ENCODE results near the gene SLC12A4. TPM values are rescaled to one million over a fixed set of nuclear protein-coding genes. Genes with fewer than 3 reads are reported as not detected.

Gene SLC12A4
- polyA plus RNA-seq, 2 of the 4 experiments (the other 2 are of a cell fraction) = 18.2 to 33.2 TPM

DNA sequence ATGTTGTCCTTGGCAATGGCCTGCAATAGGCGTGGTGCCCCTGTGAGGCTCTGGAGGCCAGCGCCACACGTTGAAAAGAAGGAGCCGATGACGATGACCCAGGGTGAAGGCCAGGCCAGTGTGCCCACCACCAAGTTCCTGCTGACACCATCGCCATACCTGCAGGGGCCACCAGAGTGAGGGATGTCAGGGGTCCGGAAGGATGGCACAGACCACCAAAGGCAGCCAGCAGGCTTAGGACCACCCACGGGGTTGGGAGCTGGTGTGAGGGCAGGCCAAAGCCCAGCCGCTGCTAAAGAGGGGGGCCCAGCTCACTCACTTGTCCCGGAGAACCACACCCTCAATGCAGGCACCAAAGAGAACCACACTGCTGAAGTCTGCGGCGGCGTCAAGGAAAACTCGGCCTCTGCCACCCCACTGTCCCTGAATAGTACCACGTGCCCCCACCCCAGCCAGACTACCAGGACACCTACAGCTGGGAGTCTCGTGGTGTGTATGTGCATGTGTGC is 18.0 kb downstream of the SLC12A4 start:
- FAIRE-seq (no peak), ATAC-seq (no peak), DNase-seq (ENCODE audit: low read depth in 1 of 2, low spot score in 1 of 2) (no peak)
- no peaks in the 10 kb centered on the region for H3K4me1 ChIP-seq
- WGBS (ENCODE audit: missing lambda C conversion rate) = 92% methylated on average over 16 of the region's 16 CpGs
- CTCF ChIA-PET = interaction anchor here (0.8 to 8.4 kb wide), 5 partner anchors 9 to 134 kb away, joined by 3 to 54 read pairs (median 4); partner anchors contain the start of genes LCAT and PSMB10
- TF ChIP-seq JUN (IDR thresholded peaks at IDR 0.05) = no peak
- no peak for TF ChIP-seq FOSL2 (IDR thresholded peaks at IDR 0.05)
- no peak for TF ChIP-seq FOSL2 (CRISPR knock-in tag; IDR thresholded peaks at IDR 0.05)
- no peak for TF ChIP-seq MAZ (IDR thresholded peaks at IDR 0.05; ENCODE audit: borderline replicate concordance, low read depth, low read length)
- no peak for TF ChIP-seq BHLHE40 (IDR thresholded peaks at IDR 0.05; ENCODE audit: low read depth, low read length)
- no peak for TF ChIP-seq ZNF302 (CRISPR knock-in tag; IDR thresholded peaks at IDR 0.05)
- TF ChIP-seq, protein P1, sequence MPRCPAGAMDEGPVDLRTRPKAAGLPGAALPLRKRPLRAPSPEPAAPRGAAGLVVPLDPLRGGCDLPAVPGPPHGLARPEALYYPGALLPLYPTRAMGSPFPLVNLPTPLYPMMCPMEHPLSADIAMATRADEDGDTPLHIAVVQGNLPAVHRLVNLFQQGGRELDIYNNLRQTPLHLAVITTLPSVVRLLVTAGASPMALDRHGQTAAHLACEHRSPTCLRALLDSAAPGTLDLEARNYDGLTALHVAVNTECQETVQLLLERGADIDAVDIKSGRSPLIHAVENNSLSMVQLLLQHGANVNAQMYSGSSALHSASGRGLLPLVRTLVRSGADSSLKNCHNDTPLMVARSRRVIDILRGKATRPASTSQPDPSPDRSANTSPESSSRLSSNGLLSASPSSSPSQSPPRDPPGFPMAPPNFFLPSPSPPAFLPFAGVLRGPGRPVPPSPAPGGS (IDR thresholded peaks at IDR 0.05) = no peak
- no peak for TF ChIP-seq NPAS2 (CRISPR knock-in tag; IDR thresholded peaks at IDR 0.05; ENCODE audit: borderline replicate concordance)
- TF ChIP-seq NR3C1 (IDR thresholded peaks at IDR 0.05) = no peak
- no peak for TF ChIP-seq HDAC2 (IDR thresholded peaks at IDR 0.05)
- no peak for TF ChIP-seq HOXB5 (CRISPR knock-in tag; IDR thresholded peaks at IDR 0.05)
- TF ChIP-seq ESRRA (IDR thresholded peaks at IDR 0.05; ENCODE audit: borderline replicate concordance, low read length) = no peak
- no peak for TF ChIP-seq GATA3 (IDR thresholded peaks at IDR 0.05; ENCODE audit: borderline replicate concordance)
- no peak for TF ChIP-seq POLR2A (IDR thresholded peaks at IDR 0.05; ENCODE audit: low read length)
- no peak for TF ChIP-seq RNF2 (IDR thresholded peaks at IDR 0.05; ENCODE audit: borderline replicate concordance, low read depth)
- no peak for TF ChIP-seq RCOR1 (IDR thresholded peaks at IDR 0.05; ENCODE audit: low read depth, low read length)
- TF ChIP-seq RFX5 (IDR thresholded peaks at IDR 0.05) = no peak
- no peak overlapping the region for H3K4me3 ChIP-seq
- no peaks in the 10 kb centered on the region for H3K9me3 ChIP-seq
- H3K4me2 ChIP-seq = no peak overlapping the region
- H3K27ac ChIP-seq = no peak overlapping the region
- POLR2A ChIA-PET = no interaction called here

DNA sequence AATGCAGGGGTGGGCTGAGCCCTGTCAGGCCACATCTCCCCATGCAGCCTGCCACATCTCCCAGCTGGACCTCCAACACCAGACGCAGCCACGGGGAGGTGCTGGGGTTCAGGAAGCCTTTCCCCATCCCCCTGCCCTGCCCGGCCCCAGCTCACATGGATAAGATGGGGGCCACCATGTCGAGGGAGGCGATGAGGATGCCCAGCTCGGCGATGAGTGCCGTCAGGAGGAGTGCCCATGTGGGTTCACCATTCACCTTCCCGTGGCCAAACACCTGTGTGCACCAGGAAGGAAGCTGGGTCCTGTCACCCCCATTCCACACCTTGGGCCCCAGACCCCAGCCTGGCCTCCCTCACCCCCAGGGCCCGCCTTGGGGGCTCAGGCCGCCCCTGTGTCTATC is 18.8 kb downstream of the SLC12A4 start:
- ATAC-seq (no peak), FAIRE-seq (no peak), DNase-seq (ENCODE audit: low read depth in 1 of 2, low spot score in 1 of 2) (no peak)
- Histone ChIP-seq H3K4me3 (no peak overlapping the region), H3K9me3 (no peaks in the 10 kb centered on the region), H3K4me2 (no peak overlapping the region), H3K27ac (no peak overlapping the region), H3K4me1 (no peaks in the 10 kb centered on the region)
- TF ChIP-seq KDM1A (IDR thresholded peaks at IDR 0.05; ENCODE audit: low read depth) = no peak
- TF ChIP-seq SREBF2 (IDR thresholded peaks at IDR 0.05) = no peak
- no peak for TF ChIP-seq TP53 (CRISPR knock-in tag; IDR thresholded peaks at IDR 0.05)
- TF ChIP-seq, protein P1 (IDR thresholded peaks at IDR 0.05) = no peak
- TF ChIP-seq TFCP2L1 (CRISPR knock-in tag; IDR thresholded peaks at IDR 0.05) = no peak
- TF ChIP-seq POLR2AphosphoS2 (conservative IDR thresholded peaks at IDR 0.05; ENCODE audit: low read length) = no peak
- TF ChIP-seq ESRRA (IDR thresholded peaks at IDR 0.05; ENCODE audit: borderline replicate concordance, low read length) = no peak
- no peak for TF ChIP-seq BHLHE40 (IDR thresholded peaks at IDR 0.05; ENCODE audit: low read depth, low read length)
- TF ChIP-seq, protein P2, sequence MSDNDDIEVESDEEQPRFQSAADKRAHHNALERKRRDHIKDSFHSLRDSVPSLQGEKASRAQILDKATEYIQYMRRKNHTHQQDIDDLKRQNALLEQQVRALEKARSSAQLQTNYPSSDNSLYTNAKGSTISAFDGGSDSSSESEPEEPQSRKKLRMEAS (IDR thresholded peaks at IDR 0.05) = no peak
- no peak for TF ChIP-seq ZFP36 (IDR thresholded peaks at IDR 0.05; ENCODE audit: borderline replicate concordance, partially characterized antibody)
- no peak for TF ChIP-seq GATA3 (IDR thresholded peaks at IDR 0.05; ENCODE audit: borderline replicate concordance)
- no peak for TF ChIP-seq RAD21 (conservative IDR thresholded peaks at IDR 0.05 in 1 of 2, IDR thresholded peaks at IDR 0.05 in 1 of 2)
- no peak for TF ChIP-seq HOXA7 (CRISPR knock-in tag; IDR thresholded peaks at IDR 0.05)
- TF ChIP-seq NR3C1 (IDR thresholded peaks at IDR 0.05) = no peak
- TF ChIP-seq JUNB (IDR thresholded peaks at IDR 0.05) = no peak
- TF ChIP-seq ZC3H11A (IDR thresholded peaks at IDR 0.05) = no peak
- TF ChIP-seq, protein P3, sequence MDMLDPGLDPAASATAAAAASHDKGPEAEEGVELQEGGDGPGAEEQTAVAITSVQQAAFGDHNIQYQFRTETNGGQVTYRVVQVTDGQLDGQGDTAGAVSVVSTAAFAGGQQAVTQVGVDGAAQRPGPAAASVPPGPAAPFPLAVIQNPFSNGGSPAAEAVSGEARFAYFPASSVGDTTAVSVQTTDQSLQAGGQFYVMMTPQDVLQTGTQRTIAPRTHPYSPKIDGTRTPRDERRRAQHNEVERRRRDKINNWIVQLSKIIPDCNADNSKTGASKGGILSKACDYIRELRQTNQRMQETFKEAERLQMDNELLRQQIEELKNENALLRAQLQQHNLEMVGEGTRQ (IDR thresholded peaks at IDR 0.05) = no peak
- TF ChIP-seq FOSB (CRISPR knock-in tag; IDR thresholded peaks at IDR 0.05) = no peak
- TF ChIP-seq PHF8 (IDR thresholded peaks at IDR 0.05; ENCODE audit: borderline replicate concordance, low read depth) = no peak
- CTCF ChIA-PET = interaction anchor here (0.8 to 8.4 kb wide), 7 partner anchors 8 to 133 kb away, joined by 3 to 54 read pairs (median 4); partner anchors contain the start of genes LCAT and PSMB10
- POLR2A ChIA-PET = interaction anchor here (1.4 kb wide), 1 partner anchor 14 kb away, joined by 4 read pairs; no protein-coding TSS in a partner anchor
- WGBS (ENCODE audit: missing lambda C conversion rate) = 92% methylated on average over 7 of the region's 11 CpGs

All from A549 (cell line).